ENCODE data around the gene SPOP.

Gene SPOP

GRCh38 chr17:49637739-49638138 lies 40.2 kb downstream of the SPOP start:
- no peak overlapping the region for H3K9ac ChIP-seq (ENCODE audit: low read depth, low read length)
- no peaks in the 10 kb centered on the region for H3K27me3 ChIP-seq (ENCODE audit: control insufficient read depth, insufficient read depth, low read length)
- no peak overlapping the region for H3K4me3 ChIP-seq (ENCODE audit: low read depth, low read length)
- H3K36me3 ChIP-seq (ENCODE audit: control insufficient read depth, insufficient read depth, low read length): no peaks in the 10 kb centered on the region
- peaks cover 4% of the 10 kb centered on the region for H3K4me1 ChIP-seq (ENCODE audit: control insufficient read depth, insufficient read depth, low read length)
- no peaks in the 10 kb centered on the region for H3K9me3 ChIP-seq (ENCODE audit: control insufficient read depth, insufficient read depth, low read length)

DNA sequence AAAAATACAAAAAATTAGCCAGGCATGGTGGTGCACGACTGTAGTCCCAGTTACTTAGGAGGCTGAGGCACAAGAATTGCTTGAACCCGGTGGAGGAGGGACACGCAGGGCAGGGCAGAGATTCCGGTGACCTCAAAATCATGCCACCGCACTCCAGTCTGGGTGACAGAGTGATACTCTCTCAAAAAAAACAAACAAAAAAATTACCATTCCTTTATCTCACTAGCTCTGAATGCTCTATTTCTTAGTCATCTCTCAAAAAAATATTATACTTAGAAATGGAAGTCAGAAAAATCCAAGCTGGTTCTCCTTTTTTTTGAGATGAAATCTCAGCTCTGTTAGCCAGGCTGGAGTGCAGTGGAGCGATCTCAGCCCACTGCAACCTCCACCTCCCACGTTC lies 40.8 kb downstream of the SPOP start:
- H3K9ac ChIP-seq (ENCODE audit: low read depth, low read length): no peak overlapping the region
- peaks cover 4% of the 10 kb centered on the region for H3K4me1 ChIP-seq (ENCODE audit: control insufficient read depth, insufficient read depth, low read length)
- H3K36me3 ChIP-seq (ENCODE audit: control insufficient read depth, insufficient read depth, low read length): no peaks in the 10 kb centered on the region
- no peaks in the 10 kb centered on the region for H3K9me3 ChIP-seq (ENCODE audit: control insufficient read depth, insufficient read depth, low read length)
- no peaks in the 10 kb centered on the region for H3K27me3 ChIP-seq (ENCODE audit: control insufficient read depth, insufficient read depth, low read length)
- no peak overlapping the region for H3K4me3 ChIP-seq (ENCODE audit: low read depth, low read length)

- Histone ChIP-seq H3K9ac (ENCODE audit: low read depth, low read length) (no peak overlapping the region), H3K27me3 (ENCODE audit: control insufficient read depth, insufficient read depth, low read length) (no peaks in the 10 kb centered on the region), H3K9me3 (ENCODE audit: control insufficient read depth, insufficient read depth, low read length) (no peaks in the 10 kb centered on the region), H3K4me3 (ENCODE audit: low read depth, low read length) (no peak overlapping the region), H3K4me1 (ENCODE audit: control insufficient read depth, insufficient read depth, low read length) (peaks cover 4% of the 10 kb centered on the region), H3K36me3 (ENCODE audit: control insufficient read depth, insufficient read depth, low read length) (no peaks in the 10 kb centered on the region)
These were observed 42.8 kb downstream of the SPOP start for GRCh38 chr17:49635121-49635520.

DNA sequence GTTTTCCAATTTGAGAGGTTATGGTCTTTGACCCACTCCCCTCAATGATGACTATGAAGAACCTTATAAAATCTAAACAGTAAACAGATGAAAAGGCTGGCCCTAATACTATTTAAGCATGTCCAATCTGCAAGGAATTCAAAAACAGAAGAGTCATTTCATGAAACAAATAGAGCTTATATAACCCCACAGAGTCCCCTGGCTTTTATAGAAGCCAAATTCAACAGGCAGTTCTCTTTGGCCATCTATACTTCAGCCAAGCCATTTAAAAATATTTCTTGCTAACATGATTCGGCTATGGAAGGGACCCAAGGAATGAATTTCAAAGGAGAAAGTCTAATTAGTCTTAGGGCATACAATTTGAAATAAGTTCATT lies 43.4 kb downstream of the SPOP start:
- H3K9ac ChIP-seq (ENCODE audit: low read depth, low read length): no peak overlapping the region
- no peaks in the 10 kb centered on the region for H3K27me3 ChIP-seq (ENCODE audit: control insufficient read depth, insufficient read depth, low read length)
- no peaks in the 10 kb centered on the region for H3K9me3 ChIP-seq (ENCODE audit: control insufficient read depth, insufficient read depth, low read length)
- no peak overlapping the region for H3K4me3 ChIP-seq (ENCODE audit: low read depth, low read length)
- peaks cover 4% of the 10 kb centered on the region for H3K4me1 ChIP-seq (ENCODE audit: control insufficient read depth, insufficient read depth, low read length)
- no peaks in the 10 kb centered on the region for H3K36me3 ChIP-seq (ENCODE audit: control insufficient read depth, insufficient read depth, low read length)

GRCh38 chr17:49633762-49634484 lies 44.0 kb downstream of the SPOP start:
- no peaks in the 10 kb centered on the region for H3K36me3 ChIP-seq (ENCODE audit: control insufficient read depth, insufficient read depth, low read length)
- H3K4me1 ChIP-seq (ENCODE audit: control insufficient read depth, insufficient read depth, low read length): peaks cover 4% of the 10 kb centered on the region
- H3K9ac ChIP-seq (ENCODE audit: low read depth, low read length): peak overlapping the region; percentile 4
- H3K27me3 ChIP-seq (ENCODE audit: control insufficient read depth, insufficient read depth, low read length): no peaks in the 10 kb centered on the region
- H3K9me3 ChIP-seq (ENCODE audit: control insufficient read depth, insufficient read depth, low read length): no peaks in the 10 kb centered on the region
- no peak overlapping the region for H3K4me3 ChIP-seq (ENCODE audit: low read depth, low read length)

DNA sequence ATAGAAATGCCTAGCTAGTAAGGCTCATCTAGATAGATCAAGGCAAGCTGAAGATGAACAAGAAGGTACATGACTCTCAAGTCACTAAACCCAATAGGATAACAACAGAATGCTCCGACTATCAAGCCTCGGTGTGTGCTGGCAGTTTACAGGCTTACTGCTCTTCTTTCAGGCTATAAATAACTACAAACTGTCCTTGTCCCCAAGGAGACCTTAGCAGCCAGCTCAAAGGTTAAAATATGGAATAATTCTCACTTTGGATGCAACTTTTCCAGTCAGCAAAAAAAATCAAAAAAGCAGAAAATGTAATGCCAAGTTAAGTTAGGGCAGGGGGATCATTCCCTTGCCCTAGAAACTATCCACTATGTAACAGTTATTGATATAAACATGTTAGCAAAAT lies 44.6 kb downstream of the SPOP start:
- Histone ChIP-seq H3K9ac (ENCODE audit: low read depth, low read length) (no peak overlapping the region), H3K4me1 (ENCODE audit: control insufficient read depth, insufficient read depth, low read length) (peaks cover 4% of the 10 kb centered on the region), H3K9me3 (ENCODE audit: control insufficient read depth, insufficient read depth, low read length) (no peaks in the 10 kb centered on the region), H3K27me3 (ENCODE audit: control insufficient read depth, insufficient read depth, low read length) (no peaks in the 10 kb centered on the region), H3K36me3 (ENCODE audit: control insufficient read depth, insufficient read depth, low read length) (no peaks in the 10 kb centered on the region), H3K4me3 (ENCODE audit: low read depth, low read length) (no peak overlapping the region)

GRCh38 chr17:49632201-49632600 lies 45.7 kb downstream of the SPOP start:
- H3K9ac ChIP-seq (ENCODE audit: low read depth, low read length): no peak overlapping the region
- no peaks in the 10 kb centered on the region for H3K27me3 ChIP-seq (ENCODE audit: control insufficient read depth, insufficient read depth, low read length)
- no peaks in the 10 kb centered on the region for H3K9me3 ChIP-seq (ENCODE audit: control insufficient read depth, insufficient read depth, low read length)
- H3K36me3 ChIP-seq (ENCODE audit: control insufficient read depth, insufficient read depth, low read length): no peaks in the 10 kb centered on the region
- H3K4me1 ChIP-seq (ENCODE audit: control insufficient read depth, insufficient read depth, low read length): peaks cover 4% of the 10 kb centered on the region
- no peak overlapping the region for H3K4me3 ChIP-seq (ENCODE audit: low read depth, low read length)

GRCh38 chr17:49631496-49631895 lies 46.4 kb downstream of the SPOP start:
- peaks cover 4% of the 10 kb centered on the region for H3K4me1 ChIP-seq (ENCODE audit: control insufficient read depth, insufficient read depth, low read length)

DNA sequence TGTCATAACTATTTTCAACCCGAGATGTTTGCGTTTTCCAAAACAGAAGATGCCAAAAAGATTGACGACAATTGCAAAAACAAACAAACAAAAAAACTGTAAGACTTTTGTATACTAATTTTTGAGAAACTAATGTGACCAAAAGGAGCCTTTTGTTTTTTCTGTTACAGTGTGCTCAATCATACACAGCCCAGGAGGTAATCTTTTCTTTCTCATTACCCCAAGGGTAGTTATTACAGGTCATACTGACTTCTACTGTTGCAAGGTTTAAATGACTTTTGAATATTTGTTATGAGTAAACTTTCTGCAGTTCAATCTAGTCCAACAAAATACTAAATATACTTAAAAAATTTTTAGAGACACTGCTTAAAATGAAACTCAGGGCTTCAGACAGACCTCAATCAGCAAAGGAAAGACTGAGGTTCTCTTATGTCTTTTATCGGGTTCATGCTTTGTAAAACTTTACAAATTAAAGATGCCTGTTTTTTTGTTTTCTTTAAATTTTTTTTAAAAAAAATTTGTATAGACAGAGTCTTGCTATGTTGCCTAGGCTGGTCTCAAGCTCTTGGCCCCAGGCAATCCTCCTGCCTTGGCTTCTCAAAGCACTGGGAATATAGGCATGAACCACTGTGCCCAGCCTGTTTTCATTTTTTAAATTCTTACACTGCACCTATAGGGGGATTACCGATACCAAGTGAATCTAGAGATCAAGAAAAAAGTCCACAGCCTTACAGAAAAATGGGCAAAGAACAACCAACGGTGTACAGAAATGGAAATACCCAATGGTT lies 47.6 kb downstream of the SPOP start:
- H3K4me3 ChIP-seq (ENCODE audit: low read depth, low read length): no peak overlapping the region
- H3K4me1 ChIP-seq (ENCODE audit: control insufficient read depth, insufficient read depth, low read length): peaks cover 4% of the 10 kb centered on the region
- no peaks in the 10 kb centered on the region for H3K27me3 ChIP-seq (ENCODE audit: control insufficient read depth, insufficient read depth, low read length)
- no peak overlapping the region for H3K9ac ChIP-seq (ENCODE audit: low read depth, low read length)
- no peaks in the 10 kb centered on the region for H3K9me3 ChIP-seq (ENCODE audit: control insufficient read depth, insufficient read depth, low read length)
- no peaks in the 10 kb centered on the region for H3K36me3 ChIP-seq (ENCODE audit: control insufficient read depth, insufficient read depth, low read length)

More at GRCh38 chr17:49631496-49631895, 46.4 kb downstream of the SPOP start:
- Histone ChIP-seq H3K36me3 (ENCODE audit: control insufficient read depth, insufficient read depth, low read length) (no peaks in the 10 kb centered on the region), H3K9ac (ENCODE audit: low read depth, low read length) (no peak overlapping the region), H3K4me3 (ENCODE audit: low read depth, low read length) (no peak overlapping the region), H3K27me3 (ENCODE audit: control insufficient read depth, insufficient read depth, low read length) (no peaks in the 10 kb centered on the region), H3K9me3 (ENCODE audit: control insufficient read depth, insufficient read depth, low read length) (no peaks in the 10 kb centered on the region)

DNA sequence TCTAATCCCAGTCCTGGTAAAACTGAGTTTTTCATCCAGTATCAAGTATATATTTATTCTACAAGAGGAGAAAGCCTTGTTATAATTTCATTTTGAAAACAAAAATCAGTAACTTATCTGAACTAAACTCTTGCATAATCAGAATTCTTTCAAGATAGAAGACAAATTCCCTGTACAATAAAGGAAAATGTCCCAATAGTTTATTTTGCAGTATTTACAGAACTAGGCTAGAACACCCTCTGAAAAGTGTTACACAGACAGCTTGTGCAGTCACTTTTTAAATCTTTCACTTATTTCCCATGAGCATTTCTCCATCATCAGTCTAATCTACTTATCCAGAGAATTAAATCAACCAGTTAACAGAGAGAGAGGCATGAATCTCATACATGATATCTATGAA lies 48.5 kb downstream of the SPOP start:
- Histone ChIP-seq H3K36me3 (ENCODE audit: control insufficient read depth, insufficient read depth, low read length) (no peaks in the 10 kb centered on the region), H3K9me3 (ENCODE audit: control insufficient read depth, insufficient read depth, low read length) (no peaks in the 10 kb centered on the region), H3K4me1 (ENCODE audit: control insufficient read depth, insufficient read depth, low read length) (peaks cover 4% of the 10 kb centered on the region), H3K4me3 (ENCODE audit: low read depth, low read length) (no peak overlapping the region), H3K9ac (ENCODE audit: low read depth, low read length) (no peak overlapping the region), H3K27me3 (ENCODE audit: control insufficient read depth, insufficient read depth, low read length) (no peaks in the 10 kb centered on the region)

GRCh38 chr17:49624896-49625295 lies 53.0 kb downstream of the SPOP start:
- no peak overlapping the region for H3K4me3 ChIP-seq (ENCODE audit: low read depth, low read length)
- H3K4me1 ChIP-seq (ENCODE audit: control insufficient read depth, insufficient read depth, low read length): no peaks in the 10 kb centered on the region
- no peaks in the 10 kb centered on the region for H3K36me3 ChIP-seq (ENCODE audit: control insufficient read depth, insufficient read depth, low read length)
- H3K9me3 ChIP-seq (ENCODE audit: control insufficient read depth, insufficient read depth, low read length): no peaks in the 10 kb centered on the region
- H3K27me3 ChIP-seq (ENCODE audit: control insufficient read depth, insufficient read depth, low read length): no peaks in the 10 kb centered on the region
- no peak overlapping the region for H3K9ac ChIP-seq (ENCODE audit: low read depth, low read length)

GRCh38 chr17:49621946-49622529 lies 55.9 kb downstream of the SPOP start:
- no peaks in the 10 kb centered on the region for H3K4me1 ChIP-seq (ENCODE audit: control insufficient read depth, insufficient read depth, low read length)
- H3K36me3 ChIP-seq (ENCODE audit: control insufficient read depth, insufficient read depth, low read length): no peaks in the 10 kb centered on the region
- no peak overlapping the region for H3K4me3 ChIP-seq (ENCODE audit: low read depth, low read length)
- H3K9me3 ChIP-seq (ENCODE audit: control insufficient read depth, insufficient read depth, low read length): no peaks in the 10 kb centered on the region
- H3K27me3 ChIP-seq (ENCODE audit: control insufficient read depth, insufficient read depth, low read length): no peaks in the 10 kb centered on the region
- no peak overlapping the region for H3K9ac ChIP-seq (ENCODE audit: low read depth, low read length)
